HG03460 (cell line): Measurements from ENCODE around the gene KRT36.

Experiments
- ATAC-seq: cut with Tn5 transposase; IDR thresholded peaks from one replicate; pipeline ENCODE4 v1.9.1; 2021; ENCODE audit not compliant: unreplicated experiment

The KRT36 gene

DNA sequence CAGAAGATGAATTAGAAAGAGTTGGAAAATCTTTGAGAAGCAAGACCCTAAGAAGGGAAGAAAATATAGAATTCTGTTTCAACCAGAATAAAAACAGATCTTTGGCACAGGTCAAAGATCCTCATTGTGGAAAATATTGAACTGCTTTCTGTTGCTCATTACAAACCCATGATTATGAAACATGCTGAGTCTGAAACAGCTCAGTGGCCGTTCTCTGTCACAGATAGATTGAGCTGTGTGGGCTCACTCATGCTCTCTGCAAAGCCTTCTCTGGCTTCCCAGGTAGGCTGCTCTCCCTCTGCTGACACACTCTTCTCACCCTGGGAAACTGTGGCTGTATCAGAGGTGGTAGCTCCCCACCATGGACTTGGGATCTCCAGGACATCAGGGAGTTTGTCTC, 45.5 kb downstream of the KRT36 start:
- ATAC-seq, result no peak

GRCh38 chr17:41442739-41443138, 47.0 kb downstream of the KRT36 start:
- no peak for ATAC-seq

GRCh38 chr17:41440531-41441033, 49.1 kb downstream of the KRT36 start, which contains the start of gene KRT38:
Gene KRT38 (minus strand): TSS chr17:41440983. CDS start chr17:41440921, 62 bp downstream.
- ATAC-seq, result no peak

DNA sequence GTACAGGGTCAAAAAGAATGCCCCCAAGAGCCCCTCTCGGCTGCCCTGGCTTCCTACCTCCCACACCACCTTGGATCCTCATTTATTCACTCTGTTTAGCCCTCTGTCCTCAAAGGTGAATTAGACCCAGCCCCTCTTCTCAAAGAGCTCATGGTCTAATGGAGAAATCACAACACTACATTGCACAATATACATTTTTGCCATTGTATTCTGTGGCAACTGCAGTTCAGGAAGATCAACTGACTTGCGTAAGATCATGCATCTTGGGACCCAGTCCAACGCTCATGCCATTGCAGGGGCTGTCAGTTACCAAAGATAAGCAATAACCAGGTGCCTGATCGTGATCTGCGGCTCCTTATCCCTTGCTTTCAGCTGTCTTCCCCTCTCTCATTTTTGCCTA, 50.3 kb downstream of the KRT36 start:
- no peak for ATAC-seq

DNA sequence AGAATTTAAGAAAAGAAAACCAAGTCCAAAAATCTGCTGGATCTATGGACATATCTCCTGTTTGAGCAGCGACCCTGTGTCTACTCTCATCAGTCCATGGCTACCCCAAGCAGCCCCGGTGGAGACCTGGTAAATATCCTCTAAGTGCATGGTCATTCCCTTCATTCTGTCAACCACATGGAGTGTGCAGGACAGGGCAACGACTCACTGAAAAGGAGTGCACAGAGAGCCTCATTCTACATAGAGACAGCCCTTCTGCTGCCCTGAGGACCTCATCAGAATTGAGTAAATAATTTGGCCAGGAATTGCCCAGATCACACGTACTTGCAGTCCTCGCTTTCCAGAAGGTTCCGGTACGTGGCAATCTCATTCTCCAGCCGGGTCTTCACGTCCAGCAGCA, 51.9 kb downstream of the KRT36 start:
- no peak for ATAC-seq

- no peak for ATAC-seq
These were observed 52.5 kb downstream of the KRT36 start for GRCh38 chr17:41437254-41437653.
